ENCODE results near the gene SDF2L1.
"Not testable (repeated sequence)": the region's sequence is repeated elsewhere in the genome, so short reads cannot be mapped to it uniquely, and the experiment has no call there.

Gene SDF2L1

GRCh38 chr22:21637450-21637849, 4.7 kb upstream of the SDF2L1 start:
- not testable (repeated sequence) for DNase-seq

- DNase-seq, result no peak
These were observed 2.7 kb upstream of the SDF2L1 start for GRCh38 chr22:21639359-21639758.

- DNase-seq, result no peak
These were observed 1.3 kb upstream of the SDF2L1 start for GRCh38 chr22:21640810-21641209.

GRCh38 chr22:21641417-21641788, 699 bp upstream of the SDF2L1 start:
- no peak for DNase-seq

GRCh38 chr22:21642584-21643448, 714 bp downstream of the SDF2L1 start:
- peak; percentile 65 for DNase-seq

- no peak for DNase-seq
These were observed 1.6 kb downstream of the SDF2L1 start for GRCh38 chr22:21643533-21644357.

- DNase-seq, result not testable (repeated sequence)
These were observed 3.4 kb downstream of the SDF2L1 start for GRCh38 chr22:21645513-21645912.

GRCh38 chr22:21646608-21647590, 4.8 kb downstream of the SDF2L1 start:
- peak; percentile 77 for DNase-seq

GRCh38 chr22:21650280-21650679, 8.2 kb downstream of the SDF2L1 start:
- no peak for DNase-seq

GRCh38 chr22:21650823-21651520, 8.9 kb downstream of the SDF2L1 start:
- DNase-seq, result no peak

GRCh38 chr22:21651521-21652009, 9.5 kb downstream of the SDF2L1 start:
- no peak for DNase-seq

- peak; percentile 78 for DNase-seq
These were observed 10.0 kb downstream of the SDF2L1 start for GRCh38 chr22:21652010-21652546.

GRCh38 chr22:21652547-21653545, 10.7 kb downstream of the SDF2L1 start:
- no peak for DNase-seq

- DNase-seq, result no peak
These were observed 14.9 kb downstream of the SDF2L1 start for GRCh38 chr22:21657020-21657359.

- DNase-seq, result peak; percentile 76
These were observed 15.4 kb downstream of the SDF2L1 start for GRCh38 chr22:21657360-21658032.

- DNase-seq, result no peak
These were observed 17.9 kb downstream of the SDF2L1 start for GRCh38 chr22:21659864-21660525.

GRCh38 chr22:21660904-21661303, 18.8 kb downstream of the SDF2L1 start:
- DNase-seq, result no peak

GRCh38 chr22:21661991-21662390, 19.9 kb downstream of the SDF2L1 start:
- DNase-seq, result no peak

- no peak for DNase-seq
These were observed 21.6 kb downstream of the SDF2L1 start for GRCh38 chr22:21663738-21664137.
